HepG2 (cell line): ENCODE data around the gene MOB3C. TPM values are rescaled to one million over a fixed set of nuclear protein-coding genes. Genes with fewer than 3 reads are reported as not detected.
A peak's percentile ranks its signal among the peaks of the same experiment; 100 is the strongest.

ENCODE experiments used
- ASH2L ChIP-seq: fragments of 300-600, 200-600 bp; sonication (generic); IDR thresholded peaks from 2 replicates; pipeline ENCODE4 v1.7.0; 2017; ENCODE audit warnings: low read depth, mild to moderate bottlenecking, moderate library complexity, mixed read lengths, low read length; ENCODE audit not compliant: insufficient read length
- CCDC6 ChIP-seq: sonication (generic); formaldehyde crosslinking; IDR thresholded peaks from 2 replicates; pipeline ENCODE4 v1.8.1; 2022; ENCODE audit warnings: mild to moderate bottlenecking, missing genetic modification reagents, moderate library complexity
- FOSL1 ChIP-seq: sonication (generic); formaldehyde crosslinking; IDR thresholded peaks from 2 replicates; pipeline ENCODE4 v1.9.0; 2021; ENCODE audit warnings: missing genetic modification reagents, borderline replicate concordance
- FOXK1 ChIP-seq: sonication (generic); formaldehyde crosslinking; IDR thresholded peaks from 2 replicates; pipeline ENCODE4 v1.4.0; 2020; ENCODE audit warnings: low read depth, missing genetic modification reagents, borderline replicate concordance
- HBP1 ChIP-seq: IDR thresholded peaks from 2 replicates; pipeline ENCODE4 v1.6.1; 2016; ENCODE audit warnings: low read depth, control low read depth
- KDM4B ChIP-seq: sonication (generic); formaldehyde crosslinking; IDR thresholded peaks from 2 replicates; pipeline ENCODE4 v1.4.0; 2020; ENCODE audit warnings: missing genetic modification reagents
- MAF1 ChIP-seq: sonication (generic); formaldehyde crosslinking; IDR thresholded peaks from 2 replicates; pipeline ENCODE4 v1.5.0; 2020; ENCODE audit warnings: missing genetic modification reagents, borderline replicate concordance
- MBD4 ChIP-seq: IDR thresholded peaks from 2 replicates; pipeline ENCODE4 v1.6.1; 2012; ENCODE audit warnings: low read length, inconsistent platforms, borderline replicate concordance
- PTBP1 ChIP-seq: fragments of 200-400 bp; formaldehyde crosslinking; IDR thresholded peaks from 2 replicates; pipeline ENCODE4 v1.6.1; 2018; ENCODE audit warnings: low read length, low read depth; ENCODE audit not compliant: poor library complexity, severe bottlenecking
- RAD21 ChIP-seq: fragments of 450-650 bp; formaldehyde crosslinking; IDR thresholded peaks from 2 replicates; pipeline ENCODE4 v1.5.0; 2020; ENCODE audit warnings: mild to moderate bottlenecking
- SNAI1 ChIP-seq: sonication (generic); formaldehyde crosslinking; IDR thresholded peaks from 2 replicates; pipeline ENCODE4 v1.5.0; 2020; ENCODE audit warnings: mild to moderate bottlenecking, missing genetic modification reagents, borderline replicate concordance
- SRY ChIP-seq: sonication (generic); formaldehyde crosslinking; IDR thresholded peaks from 2 replicates; pipeline ENCODE4 v1.8.0; 2022; ENCODE audit warnings: mild to moderate bottlenecking, missing genetic modification reagents
- SUZ12 ChIP-seq: fragments of 150-350 bp; IDR thresholded peaks from 2 replicates; pipeline ENCODE4 v1.6.1; 2014; ENCODE audit warnings: low read depth, low read length
- TBX2 ChIP-seq: sonication (generic); formaldehyde crosslinking; IDR thresholded peaks from 2 replicates; pipeline ENCODE4 v1.5.0; 2020; ENCODE audit warnings: missing genetic modification reagents, mild to moderate bottlenecking, borderline replicate concordance
- ZBTB42 ChIP-seq: sonication (generic); formaldehyde crosslinking; IDR thresholded peaks from 2 replicates; pipeline ENCODE4 v1.5.0; 2020; ENCODE audit warnings: mild to moderate bottlenecking, missing genetic modification reagents
- ZFP36L1 ChIP-seq: sonication (generic); formaldehyde crosslinking; IDR thresholded peaks from 2 replicates; pipeline ENCODE4 v1.8.0; 2022; ENCODE audit warnings: mild to moderate bottlenecking, missing genetic modification reagents, moderate library complexity
- ZMYM3 ChIP-seq: sonication (generic); formaldehyde crosslinking; IDR thresholded peaks from 2 replicates; pipeline ENCODE4 v1.5.1; 2020; ENCODE audit warnings: mild to moderate bottlenecking, missing genetic modification reagents
- ZNF12 ChIP-seq: sonication (generic); formaldehyde crosslinking; IDR thresholded peaks from 2 replicates; pipeline ENCODE4 v1.5.0; 2020; ENCODE audit warnings: missing genetic modification reagents
- ZNF136 ChIP-seq: sonication (generic); formaldehyde crosslinking; IDR thresholded peaks from 2 replicates; pipeline ENCODE4 v1.8.1; 2022; ENCODE audit warnings: low read depth, mild to moderate bottlenecking, moderate library complexity, missing genetic modification reagents
- ZNF225 ChIP-seq: sonication (generic); formaldehyde crosslinking; IDR thresholded peaks from 2 replicates; pipeline ENCODE4 v1.4.0; 2020; ENCODE audit warnings: mild to moderate bottlenecking, missing genetic modification reagents
- ZNF263 ChIP-seq: sonication (generic); formaldehyde crosslinking; IDR thresholded peaks from 2 replicates; pipeline ENCODE4 v1.4.0; 2020; ENCODE audit warnings: missing genetic modification reagents
- ZNF331 ChIP-seq: sonication (generic); formaldehyde crosslinking; IDR thresholded peaks from 2 replicates; pipeline ENCODE4 v1.4.0; 2020; ENCODE audit warnings: missing genetic modification reagents
- ZNF335 ChIP-seq: sonication (generic); formaldehyde crosslinking; IDR thresholded peaks from 2 replicates; pipeline ENCODE4 v1.4.0; 2020; ENCODE audit warnings: missing genetic modification reagents
- ZNF556 ChIP-seq: sonication (generic); formaldehyde crosslinking; IDR thresholded peaks from 2 replicates; pipeline ENCODE4 v1.4.0; 2020; ENCODE audit warnings: mild to moderate bottlenecking, missing genetic modification reagents, borderline replicate concordance
- ZNF574 ChIP-seq: sonication (generic); formaldehyde crosslinking; IDR thresholded peaks from 2 replicates; pipeline ENCODE4 v1.4.0; 2020; ENCODE audit warnings: missing genetic modification reagents
- ZNF747 ChIP-seq: sonication (generic); formaldehyde crosslinking; IDR thresholded peaks from 2 replicates; pipeline ENCODE4 v1.8.1; 2023; ENCODE audit warnings: missing genetic modification reagents, mild to moderate bottlenecking, borderline replicate concordance
- ZNF782 ChIP-seq: sonication (generic); formaldehyde crosslinking; IDR thresholded peaks from 2 replicates; pipeline ENCODE4 v1.4.0; 2020; ENCODE audit warnings: missing genetic modification reagents, mild to moderate bottlenecking, borderline replicate concordance
- ZNF850 ChIP-seq: sonication (generic); formaldehyde crosslinking; conservative IDR thresholded peaks from 2 replicates; pipeline ENCODE4 v1.9.0; 2021; ENCODE audit warnings: mild to moderate bottlenecking, missing genetic modification reagents
- ZNF879 ChIP-seq: sonication (generic); formaldehyde crosslinking; IDR thresholded peaks from 2 replicates; pipeline ENCODE4 v1.8.1; 2023; ENCODE audit warnings: missing genetic modification reagents
- polyA plus RNA-seq, 8 experiments: library from polyadenylated mRNA; depleted of rRNA in 3 of 8; stranded (reverse) in 7 of 8; unstranded in 1 of 8; fragments of >200 nt; fragmentation: Illumina TruSeq in 4 of 8; extraction: Trizol in 4 of 8; gene quantifications; 2 replicates each; pipeline versions ENCODE4 v1.2.1 to v1.2.3, GENCODE V29; 2011 to 2016; ENCODE audit warnings: low read depth in 4 of 8, missing spikeins in 1 of 8, mixed read lengths in 1 of 8; ENCODE audit not compliant: insufficient read depth in 1 of 8
- total RNA-seq, 5 experiments: library from RNA; depleted of rRNA; stranded (reverse); fragments of >200 nt; fragmentation: Illumina TruSeq; extraction: Trizol; gene quantifications; 2 replicates each; pipeline ENCODE4 v1.2.3, GENCODE V29; 2016; ENCODE audit warnings: low read depth in 1 of 5

Gene MOB3C
- total and polyA plus RNA-seq, 2 of the 13 experiments (the other 11 are each of a cell fraction or from before 2014, with no cell fraction given): 3.5 to 4.1 TPM

- no peak for TF ChIP-seq ZFP36L1 (CRISPR knock-in tag)
- TF ChIP-seq ZNF850 (CRISPR knock-in tag): no peak
- no peak for TF ChIP-seq SUZ12
- peak; percentile 55 for TF ChIP-seq ASH2L
- peak; percentile 66; the same call in 1 of the 2 replicates for TF ChIP-seq TBX2 (CRISPR knock-in tag)
- TF ChIP-seq ZNF263: 0 out of 2 replicates have a peak, but pooled peaks have one; percentile 40
- peak; percentile 74; the same call in 1 of the 2 replicates for TF ChIP-seq MAF1
- 0 out of 2 replicates have a peak, but pooled peaks have one; percentile 2 for TF ChIP-seq ZBTB42
- no peak for TF ChIP-seq SNAI1
- no peak for TF ChIP-seq ZNF335
- no peak for TF ChIP-seq ZNF136 (CRISPR knock-in tag)
- TF ChIP-seq ZNF12: no peak
- peak; percentile 56 for TF ChIP-seq RAD21 (CRISPR knock-in tag)
- TF ChIP-seq FOXK1 (CRISPR knock-in tag): no peak
- no peak for TF ChIP-seq MBD4
- TF ChIP-seq KDM4B (CRISPR knock-in tag): peak; percentile 57; the same call in 1 of the 2 replicates
- peak; percentile 67; the same call in 1 of the 2 replicates for TF ChIP-seq ZNF747
- peak; percentile 59; the same call in 1 of the 2 replicates for TF ChIP-seq CCDC6 (CRISPR knock-in tag)
- peak; percentile 58 for TF ChIP-seq ZNF574
- TF ChIP-seq FOSL1 (CRISPR knock-in tag): no peak
- TF ChIP-seq ZMYM3: no peak
- TF ChIP-seq ZNF556 (CRISPR knock-in tag): no peak
- TF ChIP-seq SRY (CRISPR knock-in tag): peak; percentile 72; the same call in 1 of the 2 replicates
- no peak for TF ChIP-seq HBP1 (CRISPR knock-in tag)
- TF ChIP-seq ZNF225 (CRISPR knock-in tag): peak; percentile 55; the same call in 1 of the 2 replicates
- TF ChIP-seq ZNF782 (CRISPR knock-in tag): no peak
- TF ChIP-seq PTBP1: no peak
- no peak for TF ChIP-seq ZNF879
- TF ChIP-seq ZNF331 (CRISPR knock-in tag): peak; percentile 68
Observed at GRCh38 chr1:46603858-46604549, 12.6 kb downstream of the MOB3C start, which contains the start of gene MKNK1 (continued).
